Ovary (tissue), 3 donors: ENCODE data around the gene CPA4.

Experiments used
- EP300 ChIP-seq: sonication (generic); formaldehyde crosslinking; IDR thresholded peaks from one replicate; pipeline ENCODE4 v1.6.1; 2017; ENCODE audit warnings: antibody characterized with exemption
- TF ChIP-seq, protein P1 (sequence below), 3 donors: fragments of 450-650 bp in 2 of 3; fragments of 200-600 bp in 1 of 3; IDR thresholded peaks; one replicate each; pipeline versions ENCODE4 v1.5.1 to v1.8.0; 2016 to 2022; ENCODE audit warnings: antibody characterized with exemption in 3 of 3, mild to moderate bottlenecking in 1 of 3
- donor health status: DM: no; HTN: no; CAD: no.

GRCh38 chr7:130322615-130323014, 29.7 kb downstream of the CPA4 start:
- TF ChIP-seq, protein P1, sequence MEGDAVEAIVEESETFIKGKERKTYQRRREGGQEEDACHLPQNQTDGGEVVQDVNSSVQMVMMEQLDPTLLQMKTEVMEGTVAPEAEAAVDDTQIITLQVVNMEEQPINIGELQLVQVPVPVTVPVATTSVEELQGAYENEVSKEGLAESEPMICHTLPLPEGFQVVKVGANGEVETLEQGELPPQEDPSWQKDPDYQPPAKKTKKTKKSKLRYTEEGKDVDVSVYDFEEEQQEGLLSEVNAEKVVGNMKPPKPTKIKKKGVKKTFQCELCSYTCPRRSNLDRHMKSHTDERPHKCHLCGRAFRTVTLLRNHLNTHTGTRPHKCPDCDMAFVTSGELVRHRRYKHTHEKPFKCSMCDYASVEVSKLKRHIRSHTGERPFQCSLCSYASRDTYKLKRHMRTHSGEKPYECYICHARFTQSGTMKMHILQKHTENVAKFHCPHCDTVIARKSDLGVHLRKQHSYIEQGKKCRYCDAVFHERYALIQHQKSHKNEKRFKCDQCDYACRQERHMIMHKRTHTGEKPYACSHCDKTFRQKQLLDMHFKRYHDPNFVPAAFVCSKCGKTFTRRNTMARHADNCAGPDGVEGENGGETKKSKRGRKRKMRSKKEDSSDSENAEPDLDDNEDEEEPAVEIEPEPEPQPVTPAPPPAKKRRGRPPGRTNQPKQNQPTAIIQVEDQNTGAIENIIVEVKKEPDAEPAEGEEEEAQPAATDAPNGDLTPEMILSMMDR (IDR thresholded peaks at IDR 0.05): no peak
- no peak for TF ChIP-seq EP300
